C4-2B (cell line): ENCODE results near the gene NDUFAF2.
"Not testable (repeated sequence)": the region's sequence is repeated elsewhere in the genome, so short reads cannot be mapped to it uniquely, and the experiment has no call there.

Experiments
- H3K27ac ChIP-seq: fragments of 450-650 bp; 2 replicates; pipeline ENCODE4 v1.5.1; 2017
- CTCF ChIP-seq: fragments of 450-650 bp; conservative IDR thresholded peaks from 2 replicates; pipeline ENCODE4 v1.5.1; 2017; ENCODE audit warnings: mild to moderate bottlenecking
- ZFX ChIP-seq: fragments of 450-650 bp; IDR thresholded peaks from 2 replicates; pipeline ENCODE4 v1.6.1; 2017

The NDUFAF2 gene

DNA sequence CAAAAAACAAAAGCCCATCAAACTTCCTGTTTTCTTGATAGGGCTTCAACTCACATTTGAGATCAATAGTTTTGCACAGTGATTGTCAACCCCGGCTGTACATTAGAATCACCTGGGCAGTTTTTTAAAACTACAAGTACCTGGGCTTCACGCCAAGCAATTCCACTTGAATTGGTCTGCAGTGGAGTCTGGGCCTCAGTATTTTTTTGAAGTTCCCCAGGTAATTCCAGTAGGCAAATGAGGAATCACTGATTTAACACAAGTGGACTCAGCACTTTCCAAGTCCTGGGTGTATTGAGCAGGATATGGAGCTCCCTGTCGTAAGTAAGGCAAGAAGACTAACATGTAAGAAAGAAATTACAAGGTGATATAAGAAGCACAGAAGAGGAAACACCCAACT is 232.1 kb downstream of the NDUFAF2 start:
- no peak overlapping the region for H3K27ac ChIP-seq
- TF ChIP-seq CTCF (no peak), ZFX (no peak)

GRCh38 chr5:61177716-61178115 is 232.7 kb downstream of the NDUFAF2 start:
- H3K27ac ChIP-seq, result no peak overlapping the region; the same call in 1 of the 2 replicates
- TF ChIP-seq CTCF (no peak), ZFX (no peak)

- no peak overlapping the region for H3K27ac ChIP-seq
- TF ChIP-seq CTCF (no peak), ZFX (no peak)
Observed at GRCh38 chr5:61178702-61179101, 233.7 kb downstream of the NDUFAF2 start.

- no peak overlapping the region for H3K27ac ChIP-seq
- no peak for TF ChIP-seq CTCF
- TF ChIP-seq ZFX, result no peak
Observed at GRCh38 chr5:61180886-61181285, 235.9 kb downstream of the NDUFAF2 start.

GRCh38 chr5:61182449-61182848 is 237.4 kb downstream of the NDUFAF2 start:
- H3K27ac ChIP-seq, result no peak overlapping the region
- TF ChIP-seq CTCF, result no peak
- TF ChIP-seq ZFX, result no peak

DNA sequence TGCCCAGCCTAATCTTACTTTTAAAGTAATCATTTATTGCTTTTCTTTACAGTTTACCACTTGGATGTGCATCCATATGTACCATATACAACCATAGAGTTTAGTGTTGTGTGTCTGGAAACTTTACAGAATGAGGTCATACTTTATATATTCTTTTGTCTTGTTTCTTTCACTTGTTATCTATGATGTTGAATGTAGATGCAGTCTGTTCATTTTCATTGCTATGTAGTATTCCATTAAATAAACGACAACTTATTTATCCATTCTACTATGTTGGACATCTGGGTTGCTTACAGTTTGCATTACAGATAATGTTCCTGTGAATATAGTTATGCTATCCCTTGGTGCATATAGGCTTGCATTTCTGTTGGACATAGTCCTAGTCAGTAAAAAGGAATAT is 238.5 kb downstream of the NDUFAF2 start:
- TF ChIP-seq ZFX, result no peak
- H3K27ac ChIP-seq, result no peak overlapping the region

DNA sequence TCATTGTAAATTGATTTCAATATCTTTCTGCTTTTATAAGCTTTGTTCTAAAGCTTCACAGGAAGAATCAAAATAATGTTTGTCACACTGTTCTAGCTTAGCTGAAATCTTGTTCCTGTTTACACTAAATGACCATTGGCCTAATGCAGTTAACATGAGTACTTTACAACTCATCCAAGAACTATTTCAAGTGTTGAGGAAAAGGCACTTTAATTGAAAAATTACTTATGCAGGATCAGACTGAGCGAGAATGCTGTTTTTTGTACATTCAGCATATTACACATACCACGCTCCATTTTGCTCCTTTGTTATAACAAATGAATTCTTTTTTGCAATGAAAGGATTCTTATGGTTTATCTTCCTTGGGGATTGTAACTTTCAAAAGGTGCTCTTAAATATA is 239.7 kb downstream of the NDUFAF2 start:
- no peak overlapping the region for H3K27ac ChIP-seq
- no peak for TF ChIP-seq ZFX
- no peak for TF ChIP-seq CTCF

- H3K27ac ChIP-seq, result no peak overlapping the region
- no peak for TF ChIP-seq ZFX
- TF ChIP-seq CTCF, result no peak
Observed at GRCh38 chr5:61186634-61187033, 241.6 kb downstream of the NDUFAF2 start.

GRCh38 chr5:61187352-61187751 is 242.3 kb downstream of the NDUFAF2 start:
- not testable (repeated sequence) for H3K27ac ChIP-seq

DNA sequence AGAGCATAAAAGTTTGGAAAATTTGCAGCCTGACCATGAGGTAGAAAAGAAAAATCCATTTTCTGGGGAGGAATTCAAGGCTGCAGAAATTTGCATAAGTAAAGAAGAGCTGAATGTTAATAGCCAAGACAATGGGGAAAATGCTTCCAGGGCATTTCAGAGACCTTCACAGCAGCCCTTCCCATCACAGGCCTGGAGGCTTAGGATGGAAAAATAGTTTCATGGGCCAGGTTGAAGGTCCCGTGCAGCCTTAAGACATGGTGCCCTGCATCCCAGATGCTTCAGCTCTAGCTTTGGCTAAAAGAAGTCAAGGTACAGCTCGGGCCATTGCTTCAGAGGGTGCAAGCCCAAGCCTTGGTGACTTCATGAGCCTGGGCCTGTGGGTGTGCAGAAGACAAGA is 242.8 kb downstream of the NDUFAF2 start:
- not testable (repeated sequence) for H3K27ac ChIP-seq
